Activated CD8-positive, alpha-beta memory T cell treated with anti-CD3 and anti-CD28 coated beads, Interleukin-2, amount 50 U/mL, for 4 hours (primary cell): Measurements from ENCODE around the gene SLC19A1.

Experiments used
- DNase-seq: peaks from one replicate; pipeline ENCODE4 v3.0.0-alpha.2; 2020

Gene SLC19A1

DNA sequence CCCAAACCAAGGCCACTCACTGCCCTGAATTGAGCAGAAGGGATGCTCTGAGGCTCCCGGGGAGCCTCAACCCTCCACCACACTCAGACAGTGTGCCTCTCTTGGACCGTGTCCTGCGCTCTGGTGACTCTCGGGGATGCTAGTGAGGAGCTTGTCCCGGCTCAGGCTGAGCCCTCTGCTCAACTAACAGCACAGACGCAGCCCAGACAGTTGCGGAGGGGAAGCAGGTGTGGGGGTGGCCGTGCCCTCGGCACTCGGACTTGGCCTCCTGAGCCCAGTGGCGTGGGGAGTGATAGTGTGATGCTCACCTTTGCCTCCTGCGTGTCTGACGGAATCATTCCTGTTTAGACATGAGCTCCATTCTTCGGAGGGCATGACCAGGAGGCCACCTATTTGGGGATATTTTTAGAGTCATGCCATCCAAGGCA is 15.4 kb upstream of the SLC19A1 start:
- DNase-seq = no peak

DNA sequence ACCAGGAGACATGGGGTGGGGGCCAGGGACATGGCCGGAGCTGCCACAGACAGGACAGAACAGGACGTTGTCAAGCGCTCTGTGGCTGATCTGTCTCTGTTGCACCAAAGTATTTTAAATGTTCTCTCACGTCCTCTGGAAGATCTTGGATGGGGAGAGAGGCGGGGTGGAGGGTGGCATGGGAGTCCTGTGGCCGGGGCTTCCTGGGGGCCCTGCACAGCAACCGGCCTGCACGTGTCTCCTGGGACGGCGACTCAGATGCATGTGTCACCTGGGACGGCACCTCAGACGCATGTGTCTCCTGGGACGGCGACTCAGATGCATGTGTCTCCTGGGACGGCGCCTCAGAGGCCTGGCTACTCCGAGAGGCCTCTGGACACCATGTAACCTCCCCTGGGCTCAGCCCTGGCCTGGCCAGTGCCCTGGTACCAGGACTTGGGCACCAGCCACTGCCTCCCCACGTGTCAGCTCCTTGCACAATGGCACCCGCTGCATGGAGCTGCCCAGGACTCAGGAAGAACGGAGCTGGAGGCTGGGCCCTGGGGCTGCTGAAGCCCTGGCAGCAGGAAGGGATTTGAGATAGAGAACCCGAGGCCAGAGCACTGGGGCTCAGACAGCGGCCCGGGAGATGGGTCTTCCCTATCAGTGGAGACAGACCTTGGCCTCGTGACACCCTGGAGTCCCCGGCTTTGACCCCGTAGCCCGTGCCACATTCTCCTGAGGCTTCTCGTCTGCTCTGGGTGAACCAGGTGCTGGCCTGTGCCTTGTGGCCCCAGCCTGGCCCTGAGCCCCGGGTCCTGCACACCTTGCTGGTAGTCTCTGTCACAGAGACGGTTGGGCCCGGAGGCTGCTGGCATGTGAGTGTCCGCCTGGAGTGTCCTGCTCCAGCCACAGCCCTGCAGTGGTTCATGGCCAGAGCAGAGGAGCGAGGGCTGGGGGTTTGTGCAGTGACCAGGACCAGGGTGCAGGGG is 14.7 kb upstream of the SLC19A1 start:
- no peak for DNase-seq

GRCh38 chr21:45556302-45556644 is 14.0 kb upstream of the SLC19A1 start:
- no peak for DNase-seq

DNA sequence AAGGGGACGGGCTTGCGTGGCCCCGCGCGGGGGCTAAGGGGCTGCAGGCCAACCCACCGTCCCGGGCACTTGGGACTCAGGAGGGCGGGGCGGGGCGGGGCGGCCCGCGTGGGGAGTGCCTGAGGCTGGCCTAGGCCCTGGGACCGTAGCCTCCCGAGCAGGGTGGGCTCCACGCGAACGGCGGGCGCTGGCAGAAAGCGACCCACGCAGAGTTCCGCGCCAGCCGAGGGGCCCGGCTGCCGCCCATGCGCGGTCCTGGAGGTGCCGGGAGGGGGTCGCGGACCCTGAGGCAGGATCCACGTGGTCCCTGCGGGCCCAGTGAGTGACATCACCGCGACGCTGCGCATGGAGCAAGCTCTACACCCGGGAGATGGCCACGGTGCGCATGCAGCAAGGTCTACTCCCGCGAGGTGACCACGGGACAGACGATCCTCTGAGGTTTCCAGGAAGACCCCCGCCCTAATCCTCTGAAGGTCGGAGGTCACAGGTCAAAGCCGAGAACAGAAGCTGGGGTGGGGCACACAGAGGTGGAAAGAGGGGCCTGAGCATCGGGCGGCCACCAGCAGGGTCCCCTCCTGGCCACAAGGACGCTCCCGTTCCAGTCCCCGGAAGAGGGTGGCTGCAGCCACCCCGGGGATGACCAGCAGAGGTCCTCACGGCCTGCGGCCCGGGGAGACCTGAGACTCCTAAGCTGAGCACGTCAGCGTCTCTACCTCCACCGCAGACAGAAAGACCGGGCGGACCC is 13.5 kb upstream of the SLC19A1 start:
- peak; percentile 59 for DNase-seq

DNA sequence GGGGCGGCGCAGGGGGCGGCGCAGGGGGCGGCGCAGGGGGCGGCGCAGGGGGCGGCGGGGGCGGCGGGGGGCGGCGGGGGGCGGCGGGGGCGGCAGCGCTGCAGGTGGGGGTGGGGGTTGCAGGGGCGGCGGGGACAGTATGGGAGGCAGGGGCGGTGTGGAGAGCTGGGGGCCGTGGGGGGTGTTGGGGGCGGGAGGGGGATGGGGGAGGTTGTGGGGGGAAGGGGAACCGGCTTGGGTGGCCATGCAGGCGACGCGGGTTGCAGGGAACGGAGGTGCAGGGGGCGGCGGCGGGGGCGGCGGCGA is 13.0 kb upstream of the SLC19A1 start:
- no peak for DNase-seq

DNA sequence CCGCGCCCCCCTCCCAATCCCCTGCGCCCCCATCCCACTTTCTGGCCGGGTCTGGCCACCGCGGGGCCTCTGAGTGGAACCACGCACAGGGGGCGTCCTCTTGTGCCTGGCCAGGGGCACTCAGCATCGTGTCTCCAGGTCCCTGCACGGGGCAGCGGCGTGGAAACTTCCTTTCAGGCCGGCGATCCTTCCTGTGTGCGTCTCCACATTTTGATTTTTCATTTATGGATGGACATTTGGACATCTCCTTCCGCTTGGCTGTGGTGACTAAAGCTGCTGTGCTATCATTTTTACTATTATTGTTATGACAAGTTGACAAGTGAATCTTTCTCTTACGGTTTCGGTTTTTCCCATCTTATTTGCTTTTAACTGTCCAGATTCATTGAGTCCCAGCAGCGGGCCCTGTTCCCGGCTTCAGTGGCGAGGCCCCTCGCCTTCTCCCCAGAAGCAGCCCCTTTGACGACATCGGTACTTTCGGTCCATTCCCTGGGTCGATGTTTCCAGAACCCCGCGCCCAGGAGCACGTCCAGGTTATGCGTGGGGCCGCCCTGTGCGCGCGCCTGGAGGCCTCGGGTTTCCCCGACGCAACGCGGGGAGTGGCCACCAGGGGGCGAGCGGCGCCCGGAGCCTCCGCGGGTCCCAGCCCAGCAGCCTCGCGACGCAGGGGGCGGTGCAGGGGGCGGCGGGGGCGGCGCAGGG is 12.4 kb upstream of the SLC19A1 start:
- peak; percentile 94 for DNase-seq

- DNase-seq = no peak
Observed at GRCh38 chr21:45552696-45553391, 10.6 kb upstream of the SLC19A1 start.

GRCh38 chr21:45551783-45552695 is 9.8 kb upstream of the SLC19A1 start:
- no peak for DNase-seq

DNA sequence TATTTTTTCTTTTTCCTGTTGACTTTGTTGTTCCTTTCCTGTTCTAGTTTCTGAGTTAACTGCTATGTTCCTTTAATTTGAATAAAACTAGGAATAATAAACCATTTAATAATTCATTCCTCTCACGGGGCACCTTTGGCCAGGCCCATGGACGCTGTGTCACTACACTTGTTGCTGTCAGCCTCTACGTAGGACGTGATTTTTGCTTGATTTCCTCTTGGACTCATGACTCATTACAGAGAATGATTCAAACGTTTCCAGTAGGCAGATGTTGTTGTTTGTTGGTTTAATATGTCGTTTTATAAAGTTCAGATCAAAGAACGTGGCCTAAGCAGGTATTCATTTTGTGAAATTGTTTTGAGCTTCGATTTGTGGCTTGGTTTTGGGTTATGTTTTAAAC is 9.1 kb upstream of the SLC19A1 start:
- no peak for DNase-seq

DNA sequence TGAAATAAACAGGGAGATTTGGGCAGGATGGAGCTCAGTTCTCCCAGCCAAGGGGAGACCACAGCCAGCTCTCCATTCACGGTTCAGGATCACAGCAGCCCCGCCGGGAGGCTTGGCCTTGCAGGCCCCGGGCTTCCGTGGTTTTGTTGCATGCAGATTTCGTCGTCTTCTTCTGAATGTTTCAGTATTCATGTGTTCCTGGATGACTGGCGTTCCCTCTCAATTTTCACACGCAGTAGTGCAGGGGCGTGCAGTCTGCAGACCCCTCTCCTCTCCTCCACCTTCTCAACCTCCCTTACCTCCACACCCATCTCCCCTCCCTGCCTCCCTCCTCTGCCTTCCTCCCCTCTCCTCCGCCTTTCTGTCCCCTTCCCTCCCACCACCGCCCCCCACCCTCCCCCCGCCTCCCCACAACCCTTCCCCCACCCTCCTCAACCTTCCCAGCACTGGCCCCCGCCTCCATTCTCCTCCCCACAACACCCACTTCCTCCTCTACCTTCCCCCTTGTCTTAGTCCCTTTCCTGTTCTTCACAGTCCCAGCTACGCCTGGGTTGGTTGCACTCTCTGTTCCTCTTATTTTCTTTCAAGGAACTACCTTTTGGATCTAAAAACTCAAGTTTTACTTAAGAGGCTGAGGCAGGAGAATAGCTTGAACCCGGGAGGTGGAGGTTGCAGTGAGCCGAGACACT is 8.4 kb upstream of the SLC19A1 start:
- DNase-seq = no peak

- DNase-seq = no peak
Observed at GRCh38 chr21:45549626-45550463, 7.6 kb upstream of the SLC19A1 start.

DNA sequence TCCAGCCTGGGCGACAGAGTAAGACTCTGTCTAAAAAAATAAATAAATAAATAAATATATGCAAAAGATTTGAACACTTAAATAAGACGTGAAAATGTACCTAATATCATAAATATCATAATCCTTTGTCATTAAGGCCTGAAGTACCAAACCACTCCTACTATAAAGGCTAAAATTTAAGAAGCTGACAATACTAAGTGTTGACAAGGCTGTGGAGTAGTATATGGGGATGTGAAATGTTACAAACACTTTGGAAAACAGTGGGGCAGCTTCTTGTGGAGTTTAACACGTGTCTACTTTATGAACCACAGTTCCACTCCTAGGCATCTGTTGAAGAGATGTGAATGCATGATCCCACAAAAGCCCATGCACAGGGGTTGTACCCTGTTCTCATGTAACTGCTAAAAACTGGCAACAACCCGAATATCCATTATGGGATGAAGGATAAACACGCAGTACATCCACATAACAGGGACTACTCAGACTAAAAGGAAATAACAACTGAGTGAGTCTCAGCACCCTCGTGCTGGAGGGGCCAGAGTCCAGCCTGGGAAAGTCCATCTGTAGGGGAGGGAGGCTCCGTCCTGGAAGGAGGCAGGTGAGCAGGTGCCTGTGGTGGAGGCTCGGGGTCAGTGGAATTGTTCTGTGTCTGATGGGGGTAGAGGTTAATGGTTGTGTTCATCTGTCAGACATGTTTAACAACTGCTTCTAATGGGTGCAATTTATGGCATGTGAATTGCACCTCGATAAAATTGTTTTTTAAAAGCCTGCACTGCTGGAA is 6.7 kb upstream of the SLC19A1 start:
- no peak for DNase-seq

DNA sequence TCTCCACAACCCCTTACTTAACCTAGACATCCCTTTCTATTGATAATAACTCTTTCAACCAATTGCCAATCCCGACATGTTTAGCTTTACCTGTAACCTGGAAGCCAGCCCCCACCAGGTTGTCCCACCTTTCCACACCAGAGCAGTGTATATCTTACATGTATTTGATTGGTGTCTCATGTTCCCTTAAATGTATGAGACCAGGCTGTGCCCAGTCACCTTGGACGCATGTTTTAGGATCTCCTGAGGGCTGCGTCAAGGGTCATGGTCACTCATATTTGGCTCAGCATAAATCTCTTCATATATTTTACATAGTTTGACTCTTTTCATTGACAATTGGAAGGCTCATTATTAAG is 5.3 kb upstream of the SLC19A1 start:
- DNase-seq = no peak

GRCh38 chr21:45546636-45547544 is 4.7 kb upstream of the SLC19A1 start:
- DNase-seq = no peak

- DNase-seq = no peak
Observed at GRCh38 chr21:45545691-45546531, 3.7 kb upstream of the SLC19A1 start.

DNA sequence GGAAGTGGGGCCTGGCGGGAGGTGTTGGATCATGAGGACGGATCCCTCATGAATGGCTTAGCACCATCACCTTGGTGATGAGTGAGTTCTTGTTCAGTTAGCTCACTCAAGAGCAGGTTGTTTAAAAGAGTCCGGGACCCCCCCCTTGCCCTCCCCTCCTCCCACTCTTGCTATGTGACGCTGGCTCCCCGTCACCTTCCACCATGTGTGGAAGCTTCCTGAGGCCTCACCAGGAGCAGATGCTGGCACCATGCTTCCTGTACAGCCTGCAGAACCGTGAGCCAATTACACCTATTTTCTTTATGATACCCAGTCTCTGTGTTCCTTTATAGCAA is 3.0 kb upstream of the SLC19A1 start:
- no peak for DNase-seq

GRCh38 chr21:45544449-45545235 is 2.4 kb upstream of the SLC19A1 start:
- no peak for DNase-seq
